Occipital lobe (tissue), 1 donor: ENCODE measurements around the gene PCCB. TPM values are rescaled to one million over a fixed set of nuclear protein-coding genes. Genes with fewer than 3 reads are reported as not detected.

ENCODE experiments used
- total RNA-seq: library from RNA; depleted of rRNA; stranded (reverse); fragments of >200 nt; gene quantifications from one replicate; pipeline ENCODE4 v1.2.3, GENCODE V29; 2014

Gene PCCB
- total RNA-seq, 1 donor from 2014 or later, result 39.5 TPM

Other genes with a start within 250 kb of the PCCB start
- gene MSL2, start 54.0 kb upstream of the PCCB start, total RNA-seq, result 31.5 TPM